ENCODE data around the gene RAB8B. TPM values are rescaled to one million over a fixed set of nuclear protein-coding genes. Genes with fewer than 3 reads are reported as not detected.

RAB8B gene
- total and polyA plus RNA-seq, 9 of the 15 experiments (the other 6 are each of a cell fraction or from before 2014, with no cell fraction given), result 7.8 to 32.1 (median 24.2) TPM

- TF ChIP-seq MGA (IDR thresholded peaks at IDR 0.05), result no peak; the same call in 1 of the 2 replicates
- TF ChIP-seq PTBP1 (IDR thresholded peaks at IDR 0.05; ENCODE audit: low read depth, low read length), result no peak
- no peak for TF ChIP-seq MBD1 (CRISPR knock-in tag; IDR thresholded peaks at IDR 0.05)
- no peak for TF ChIP-seq CCNT2 (IDR thresholded peaks at IDR 0.05; ENCODE audit: borderline replicate concordance, extremely low read depth, insufficient read length, low read depth, low read length)
- TF ChIP-seq ZNF431 (CRISPR knock-in tag; IDR thresholded peaks at IDR 0.05), result no peak
- peak; percentile 41; the same call in 1 of the 2 replicates for TF ChIP-seq FOXM1 (IDR thresholded peaks at IDR 0.05; ENCODE audit: low read depth)
- no peak for TF ChIP-seq FOXM1 (CRISPR knock-in tag; IDR thresholded peaks at IDR 0.05; ENCODE audit: low read depth)
- no peak for TF ChIP-seq ZNF780A (CRISPR knock-in tag; IDR thresholded peaks at IDR 0.05)
- 0 out of 2 replicates have a peak, but pooled peaks have one; percentile 16 for TF ChIP-seq GABPA (tag; conservative IDR thresholded peaks at IDR 0.05; ENCODE audit: low read depth)
- TF ChIP-seq ZNF41 (CRISPR knock-in tag; conservative IDR thresholded peaks at IDR 0.05), result no peak
- no peak for TF ChIP-seq TRIM25 (IDR thresholded peaks at IDR 0.05; ENCODE audit: borderline replicate concordance)
Measured at GRCh38 chr15:63212050-63213004, 22.9 kb downstream of the RAB8B start (continued).
